OCI-LY3 (cell line): ENCODE data around the gene GPC3.

ENCODE experiments used
- CTCF ChIP-seq: fragments of 200-600, 300-600 bp; sonication (generic); IDR thresholded peaks from 2 replicates; pipeline ENCODE4 v1.5.1; 2014; ENCODE audit warnings: antibody characterized with exemption, low read length, low read depth
- EZH2phosphoT487 ChIP-seq: fragments of 200-600 bp; shearing (Covaris generic); IDR thresholded peaks from 2 replicates; pipeline ENCODE4 v1.6.1; 2018; ENCODE audit warnings: antibody characterized with exemption, mixed run types, low read depth

- TF ChIP-seq CTCF (no peak), EZH2phosphoT487 (no peak)
Measured at GRCh38 chrX:133575501-133576136, 409.8 kb downstream of the GPC3 start.
